ENCODE measurements around the gene OR14C36.
"Not testable (repeated sequence)": the region's sequence is repeated elsewhere in the genome, so short reads cannot be mapped to it uniquely, and the experiment has no call there.

The OR14C36 gene, protein sequence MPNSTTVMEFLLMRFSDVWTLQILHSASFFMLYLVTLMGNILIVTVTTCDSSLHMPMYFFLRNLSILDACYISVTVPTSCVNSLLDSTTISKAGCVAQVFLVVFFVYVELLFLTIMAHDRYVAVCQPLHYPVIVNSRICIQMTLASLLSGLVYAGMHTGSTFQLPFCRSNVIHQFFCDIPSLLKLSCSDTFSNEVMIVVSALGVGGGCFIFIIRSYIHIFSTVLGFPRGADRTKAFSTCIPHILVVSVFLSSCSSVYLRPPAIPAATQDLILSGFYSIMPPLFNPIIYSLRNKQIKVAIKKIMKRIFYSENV

DNA sequence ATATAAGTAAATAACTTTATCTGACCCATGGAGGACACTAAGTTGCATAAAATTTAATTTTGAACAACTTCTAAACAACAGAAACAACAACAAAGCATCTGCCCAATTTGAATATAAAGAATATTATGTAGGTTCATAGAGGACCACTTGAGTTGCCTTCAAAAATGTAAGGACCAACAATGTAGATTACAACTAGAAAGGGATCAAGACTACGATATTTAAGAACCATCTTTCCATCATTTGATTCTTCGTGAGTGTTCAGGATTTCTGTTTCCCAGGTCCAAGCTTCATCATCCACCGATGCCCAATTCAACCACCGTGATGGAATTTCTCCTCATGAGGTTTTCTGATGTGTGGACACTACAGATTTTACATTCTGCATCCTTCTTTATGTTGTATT is at the start of gene OR14C36:
Gene OR14C36 (plus strand): TSS at position 301 of the 400 bp plus-strand sequence. CDS start 0 bp downstream, at position 301.
- DNase-seq = no peak

DNA sequence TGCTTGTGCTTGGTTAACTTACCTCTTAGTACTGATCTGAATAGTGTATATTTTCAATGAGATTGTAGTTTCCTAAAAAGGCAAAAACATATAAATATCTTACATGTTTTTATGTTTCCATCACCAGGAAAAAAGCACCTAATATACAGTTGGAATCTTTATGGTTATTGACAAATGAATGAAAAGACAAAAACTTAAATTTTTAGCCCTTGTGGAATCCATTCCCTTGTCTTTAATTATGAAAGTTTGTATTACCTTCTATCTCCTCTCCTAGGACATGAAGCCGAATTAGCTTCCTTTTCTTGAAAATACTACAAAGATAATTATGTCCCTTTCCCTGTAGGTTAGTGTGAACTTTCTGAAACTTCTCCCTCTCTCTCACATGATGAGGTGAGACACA is 45.3 kb upstream of the OR14C36 start, which contains the start of gene OR2T12:
Gene OR2T12 (minus strand): TSS at position 101 of the 400 bp plus-strand sequence. CDS start 7,846 bp downstream, outside the sequence.
- no peak for DNase-seq

DNA sequence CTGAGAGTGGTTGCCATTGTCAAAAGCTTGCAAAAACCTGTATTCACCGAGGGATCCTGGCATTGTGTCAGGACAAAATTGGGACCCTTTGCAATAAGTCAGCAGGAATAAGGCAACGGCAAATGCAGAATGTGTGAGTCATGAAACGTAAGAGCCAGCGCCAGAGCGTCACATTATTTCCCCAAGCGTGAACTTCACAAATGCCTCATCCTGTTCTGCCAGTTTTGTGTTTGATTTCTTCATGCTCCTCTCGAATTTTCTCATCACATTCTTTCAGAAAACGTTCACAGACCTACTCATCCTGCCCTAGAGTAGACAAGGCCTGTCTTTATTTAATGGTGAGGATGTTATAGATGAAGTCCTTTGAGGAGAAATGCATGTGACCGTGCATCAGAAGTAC is 42.9 kb upstream of the OR14C36 start:
- DNase-seq = not testable (repeated sequence)

DNA sequence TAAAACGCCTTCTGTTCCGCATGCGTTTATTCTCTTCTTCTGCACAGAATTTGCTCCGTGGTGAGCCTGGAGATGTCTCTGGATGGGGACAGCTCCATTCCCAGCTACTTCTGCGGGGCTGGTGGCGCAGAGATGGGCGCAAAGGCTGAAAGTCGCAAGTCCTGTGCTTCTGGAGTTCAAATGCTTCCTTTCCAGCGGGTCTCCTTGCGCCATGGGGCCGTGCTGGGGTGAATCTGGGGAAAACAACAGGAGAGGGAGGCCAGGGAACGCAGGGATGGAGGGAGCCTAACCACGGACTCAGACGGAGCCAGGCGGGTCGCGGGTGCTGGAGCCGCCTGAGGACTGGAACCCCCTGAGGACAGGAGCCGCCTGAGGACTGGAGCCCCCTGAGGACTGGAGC is 42.5 kb upstream of the OR14C36 start:
- no peak for DNase-seq

DNA sequence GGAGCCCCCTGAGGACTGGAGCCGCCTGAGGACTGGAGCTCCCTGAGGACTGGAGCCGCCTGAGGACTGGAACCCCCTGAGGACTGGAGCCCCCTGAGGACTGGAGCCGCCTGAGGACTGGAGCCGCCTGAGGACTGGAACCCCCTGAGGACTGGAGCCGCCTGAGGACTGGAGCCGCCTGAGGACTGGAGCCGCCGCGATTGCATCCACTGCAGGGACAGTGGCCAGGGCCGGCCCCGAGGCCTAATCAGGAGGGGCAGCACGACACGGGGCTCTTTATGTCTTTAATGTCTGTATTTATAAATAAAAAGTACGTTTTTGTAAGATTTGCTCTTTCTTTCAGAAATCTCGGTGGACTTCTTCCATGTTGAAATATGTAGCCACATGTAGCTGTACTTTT is 41.8 kb upstream of the OR14C36 start:
- DNase-seq = not testable (repeated sequence)

DNA sequence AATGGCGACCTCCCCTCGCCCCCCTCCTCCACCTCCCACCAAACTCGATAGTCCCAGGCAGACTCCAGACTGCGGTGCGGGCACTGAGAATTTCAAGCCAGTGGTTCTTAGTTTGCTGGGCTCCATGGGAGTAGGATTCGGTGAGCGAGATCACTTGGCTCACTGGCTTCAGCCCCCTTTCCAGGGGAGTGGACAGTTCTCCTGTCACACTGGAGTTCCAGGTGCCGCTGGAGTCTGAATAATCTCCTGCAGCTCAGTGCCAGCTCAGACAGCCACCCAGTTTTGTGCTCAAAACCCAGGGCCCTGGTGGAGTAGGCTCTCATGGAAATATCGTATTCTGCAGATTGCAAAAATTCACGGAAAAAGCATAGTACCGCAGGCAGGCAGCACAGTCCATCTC is 31.8 kb upstream of the OR14C36 start:
- no peak for DNase-seq

DNA sequence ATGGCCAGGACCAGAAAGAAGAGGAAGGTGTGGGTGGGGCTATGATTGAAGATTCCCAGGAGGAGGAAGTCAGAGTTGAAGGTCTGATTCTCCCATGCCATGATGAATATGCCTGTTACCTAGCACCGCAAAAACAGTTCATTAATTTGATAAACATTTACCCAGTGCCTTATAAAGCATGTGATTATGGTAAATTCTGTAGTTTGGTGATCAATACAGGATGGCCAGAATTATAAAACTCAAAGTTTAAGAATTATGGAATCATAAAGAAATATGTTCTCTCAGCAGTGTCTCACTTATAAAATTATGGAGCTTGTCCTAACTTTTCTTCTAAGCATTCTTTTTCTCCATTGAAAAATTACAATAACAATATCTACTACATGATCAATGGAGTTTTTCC is 24.1 kb upstream of the OR14C36 start, which contains the start of gene OR2M7:
Gene OR2M7 (minus strand): TSS at position 101 of the 400 bp plus-strand sequence. CDS start 0 bp downstream, at position 101.
- DNase-seq = no peak

DNA sequence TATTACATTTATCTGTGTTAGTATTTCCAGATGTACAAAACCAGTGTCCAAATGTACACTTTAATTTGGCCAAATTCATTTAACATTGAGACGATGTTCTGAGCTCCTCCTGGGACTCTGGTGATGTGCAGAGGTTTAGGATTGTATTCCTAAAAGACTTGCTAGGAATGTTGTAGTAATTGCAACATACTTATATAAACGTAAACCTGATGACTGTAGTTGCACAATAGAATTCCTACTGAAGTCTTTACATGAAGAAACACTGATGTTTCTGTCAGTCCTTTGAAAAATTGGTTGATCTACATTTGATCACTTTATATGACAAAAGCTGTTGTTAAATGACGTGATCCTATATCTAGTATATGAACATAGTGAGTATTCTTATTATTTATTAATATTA is 5.1 kb upstream of the OR14C36 start:
- DNase-seq = no peak

DNA sequence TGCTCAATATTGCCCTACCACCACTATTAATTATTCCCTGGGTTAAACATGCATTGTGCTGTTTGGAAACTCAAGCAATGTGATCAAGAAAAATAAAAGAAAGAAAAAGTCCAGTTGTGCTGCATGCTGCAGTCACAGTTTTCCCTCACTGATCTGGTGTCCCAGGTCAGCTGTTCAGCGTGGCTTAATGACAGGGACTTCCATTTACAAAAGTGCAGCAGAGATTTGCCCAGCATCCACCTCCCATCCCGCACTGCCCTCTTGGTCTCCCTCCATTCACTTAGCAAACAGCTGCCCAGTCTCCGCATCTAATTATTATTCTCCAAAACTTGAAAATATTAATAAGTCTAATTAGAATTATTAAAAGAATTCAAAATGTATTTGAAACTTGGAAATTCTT is 10.8 kb downstream of the OR14C36 start:
- DNase-seq = no peak

DNA sequence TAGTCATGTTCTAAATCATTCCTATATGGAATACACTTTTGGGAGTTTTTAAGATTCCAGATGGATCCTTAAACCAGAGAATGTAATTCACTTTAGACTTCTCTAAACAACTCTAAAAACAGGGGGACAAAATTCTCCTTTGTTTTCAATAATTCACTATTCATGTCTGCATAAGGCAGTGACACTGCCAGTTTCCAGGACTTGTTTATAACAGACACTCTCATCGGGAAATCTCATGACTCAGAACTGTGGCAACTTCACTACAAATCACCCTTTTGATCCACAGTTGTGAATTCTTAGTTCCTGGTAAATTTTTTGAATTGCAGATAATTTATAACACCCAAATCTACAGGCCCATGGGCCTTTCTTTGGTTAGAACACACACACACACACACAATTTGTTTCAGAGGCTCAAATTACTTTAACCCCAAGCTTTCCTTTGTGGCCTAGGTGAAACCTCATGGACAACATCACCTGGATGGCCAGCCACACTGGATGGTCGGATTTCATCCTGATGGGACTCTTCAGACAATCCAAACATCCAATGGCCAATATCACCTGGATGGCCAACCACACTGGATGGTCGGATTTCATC is 12.6 kb downstream of the OR14C36 start, which contains the start of gene OR2T4:
Gene OR2T4 (plus strand): TSS at position 545 of the 595 bp plus-strand sequence. CDS start 0 bp downstream, at position 545.
- no peak for DNase-seq

DNA sequence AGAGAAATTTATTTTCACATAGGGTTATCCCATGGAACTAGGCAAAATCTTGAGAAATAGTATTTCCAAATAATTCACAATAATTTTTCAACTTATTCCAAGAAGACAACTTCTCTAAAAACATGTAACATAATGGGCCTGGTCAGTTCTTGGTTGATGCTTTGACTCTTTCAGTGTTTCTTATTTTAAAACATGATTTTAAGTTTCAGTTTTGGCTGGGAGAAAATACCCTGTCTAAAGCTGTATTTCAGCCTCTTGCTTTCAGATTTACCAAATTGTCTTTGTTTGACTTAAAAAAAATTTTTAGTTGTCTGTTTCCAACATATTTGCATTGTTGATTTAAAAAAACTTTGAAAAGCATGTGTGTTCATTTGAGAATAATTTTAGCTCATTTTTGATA is 18.0 kb downstream of the OR14C36 start:
- no peak for DNase-seq

DNA sequence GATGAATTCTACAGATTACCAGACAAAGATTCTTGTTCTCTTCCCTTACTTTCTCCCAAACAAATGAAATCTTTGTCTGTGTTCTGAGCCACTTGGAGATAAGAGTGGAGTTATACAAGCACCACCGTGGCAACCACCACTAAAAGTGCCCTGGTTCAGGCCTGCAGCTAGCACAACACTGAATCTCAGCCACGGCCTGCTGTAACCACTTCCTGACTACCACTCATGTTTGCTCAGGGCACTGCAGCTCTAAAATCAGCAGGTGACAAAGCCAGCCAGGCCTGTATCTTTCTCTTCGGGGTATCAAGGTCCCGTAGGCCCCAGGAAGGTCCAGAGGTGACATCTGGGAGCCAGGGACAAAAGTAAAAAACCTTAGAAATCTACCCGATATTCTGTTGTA is 23.8 kb downstream of the OR14C36 start:
- no peak for DNase-seq

DNA sequence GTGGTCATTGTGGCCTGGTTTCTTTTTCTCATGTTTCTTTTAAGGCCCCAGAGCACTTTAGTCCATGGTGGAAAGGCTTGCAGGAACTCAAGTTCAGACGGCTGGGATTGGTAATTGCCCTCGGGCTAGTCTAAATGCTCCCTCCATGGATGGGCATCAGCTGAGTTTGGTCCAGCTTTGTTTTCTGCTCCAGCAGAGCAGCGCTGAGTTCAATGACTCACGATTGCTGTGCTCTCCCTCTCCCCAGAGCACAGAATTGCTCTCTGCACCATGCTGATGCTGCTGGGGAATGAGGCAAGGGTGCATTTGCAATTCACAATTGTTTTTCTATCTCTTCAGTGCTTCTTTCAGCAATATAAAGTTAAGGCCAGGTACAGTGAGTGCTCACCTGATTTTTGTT is 25.2 kb downstream of the OR14C36 start:
- no peak for DNase-seq

DNA sequence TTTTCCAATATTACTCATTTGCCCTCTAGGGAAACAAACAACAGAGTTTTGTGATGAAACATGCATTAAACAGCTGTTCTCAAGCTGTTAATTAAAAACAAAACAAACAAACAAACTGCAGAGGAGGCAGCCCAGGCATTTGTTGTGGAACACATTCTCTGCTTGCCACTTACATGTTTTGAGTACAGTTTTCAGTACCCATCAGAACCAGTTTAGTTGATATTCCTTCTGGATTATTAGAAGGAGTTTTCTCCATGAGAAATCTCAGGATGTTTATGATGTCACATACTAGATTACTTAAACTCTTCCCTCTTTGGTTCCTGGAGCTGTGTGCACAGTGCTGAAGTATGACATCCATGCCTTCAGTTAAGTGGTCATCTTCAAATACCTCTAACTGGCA is 26.9 kb downstream of the OR14C36 start, which contains the start of gene OR2T6:
Gene OR2T6 (plus strand): TSS at position 301 of the 400 bp plus-strand sequence. CDS start 11,863 bp downstream, outside the sequence.
- DNase-seq = no peak

DNA sequence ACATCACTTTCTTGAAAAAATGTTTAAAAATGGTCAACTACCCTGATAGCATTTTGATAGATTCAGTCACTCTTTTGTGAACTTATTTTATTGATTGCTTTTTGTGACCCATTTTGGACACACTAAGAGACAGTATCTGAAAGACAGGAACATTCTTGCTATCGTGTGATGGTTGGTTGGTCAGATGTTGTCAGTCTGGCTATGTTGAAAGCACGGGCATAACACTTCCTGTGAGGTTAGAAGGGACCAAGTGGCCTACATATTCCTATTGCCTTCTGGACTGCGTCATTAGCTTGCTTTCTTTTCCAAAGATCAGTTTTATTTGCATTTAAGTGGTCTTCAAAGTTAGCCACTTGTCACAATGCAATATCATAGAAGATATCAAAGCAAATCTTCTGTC is 28.3 kb downstream of the OR14C36 start:
- no peak for DNase-seq

DNA sequence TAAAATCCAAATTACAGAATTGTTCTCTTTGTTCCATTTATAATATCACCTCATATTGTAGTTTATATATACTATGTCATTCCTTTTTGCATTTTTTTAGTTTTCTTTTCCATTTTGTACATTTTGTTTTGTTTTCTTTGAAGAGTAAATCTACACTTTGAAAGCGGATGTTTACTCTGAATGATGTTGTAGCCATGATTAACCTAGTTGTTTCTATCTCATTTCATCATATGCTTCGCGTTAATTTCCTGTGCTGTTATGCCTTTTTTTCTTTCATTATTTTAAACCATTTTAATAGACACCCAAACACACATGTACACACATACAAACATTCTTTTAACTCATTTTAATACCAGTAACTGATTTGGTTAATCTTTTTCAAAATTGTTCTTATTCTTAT is 32.3 kb downstream of the OR14C36 start:
- no peak for DNase-seq

DNA sequence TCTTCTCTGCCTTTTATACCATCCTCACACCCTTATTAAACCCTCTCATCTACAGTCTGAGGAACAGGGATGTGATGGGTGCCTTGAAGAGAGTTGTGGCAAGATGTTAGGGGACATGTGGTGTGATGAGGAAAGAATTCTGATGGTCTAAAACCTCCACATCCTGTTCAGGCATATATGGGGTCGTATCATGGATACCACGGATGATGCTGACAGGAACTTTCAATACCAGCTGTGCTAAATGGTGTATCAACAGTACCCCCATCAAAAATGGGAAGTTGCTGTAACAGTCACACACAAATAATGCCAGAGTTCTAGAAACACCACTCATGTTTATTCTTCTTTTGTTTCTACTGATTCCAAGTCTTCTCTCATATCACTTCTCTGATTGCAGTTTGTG is 39.9 kb downstream of the OR14C36 start:
- no peak for DNase-seq

DNA sequence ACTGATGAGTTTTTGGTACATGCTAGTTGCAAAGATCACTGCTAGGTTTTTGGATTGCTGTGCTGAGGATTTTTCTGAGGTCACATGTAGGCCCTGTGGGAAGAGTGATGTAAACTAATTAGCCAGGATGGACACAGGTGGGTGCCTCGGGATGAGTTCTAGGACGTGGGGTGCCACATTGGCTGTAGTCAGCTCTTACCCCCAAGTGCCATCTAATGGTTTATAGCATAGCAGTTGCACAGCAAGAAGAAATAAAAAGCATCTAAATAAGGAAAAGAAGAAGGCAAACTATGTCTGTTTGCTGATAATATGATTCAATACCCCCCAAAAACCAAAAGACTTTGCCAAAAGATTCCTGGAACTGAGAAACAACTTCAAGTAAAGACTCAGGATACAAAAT is 44.5 kb downstream of the OR14C36 start:
- DNase-seq = no peak

Measured in NCI-H1048 (cell line).